Fibroblast of skin of abdomen (primary cell): ENCODE results near the gene SMG9.
"Not testable (repeated sequence)": the region's sequence is repeated elsewhere in the genome, so short reads cannot be mapped to it uniquely, and the experiment has no call there.

Experiments used
- DNase-seq: peaks from one replicate; pipeline ENCODE4 v3.0.0-alpha.2; 2013

The SMG9 gene

GRCh38 chr19:43688059-43688701, 66.6 kb downstream of the SMG9 start:
- no peak for DNase-seq

DNA sequence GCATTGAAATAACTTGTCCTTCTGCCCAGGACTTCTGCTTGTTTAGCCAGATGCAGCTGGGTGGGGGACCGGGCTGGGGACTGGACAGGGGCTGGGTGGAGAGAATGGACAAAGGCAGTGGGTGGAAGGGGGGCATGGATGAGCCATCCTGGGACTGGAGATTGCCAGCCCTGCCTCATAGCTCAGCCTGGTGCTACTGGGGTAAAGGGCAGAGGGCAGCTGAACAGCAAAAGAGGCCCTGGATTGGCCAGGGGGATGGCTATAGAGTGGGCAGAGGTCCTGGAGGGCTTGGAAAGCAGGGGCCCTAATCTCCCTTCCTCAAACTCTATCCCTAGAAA, 67.1 kb downstream of the SMG9 start:
- no peak for DNase-seq

GRCh38 chr19:43684326-43684725, 70.4 kb downstream of the SMG9 start:
- DNase-seq, result no peak

DNA sequence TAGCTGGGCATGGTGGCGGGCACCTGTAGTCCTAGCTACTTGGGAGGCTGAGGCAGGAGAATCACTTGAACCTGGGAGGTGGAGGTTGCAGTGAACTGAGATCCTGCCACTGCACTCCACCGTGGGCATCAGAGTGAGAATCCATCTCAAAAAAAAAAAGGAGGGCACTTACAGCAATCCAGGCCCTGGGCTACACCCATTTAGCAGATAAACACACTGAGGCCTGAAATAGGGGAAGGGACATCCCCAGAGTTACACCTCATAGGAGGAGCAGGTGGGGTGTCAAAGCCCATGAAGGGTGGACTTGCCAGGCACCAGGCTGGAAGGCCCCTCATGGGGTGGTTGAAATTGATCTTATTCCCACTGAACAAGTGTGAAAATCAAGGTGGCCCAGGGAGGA, 70.9 kb downstream of the SMG9 start:
- no peak for DNase-seq

DNA sequence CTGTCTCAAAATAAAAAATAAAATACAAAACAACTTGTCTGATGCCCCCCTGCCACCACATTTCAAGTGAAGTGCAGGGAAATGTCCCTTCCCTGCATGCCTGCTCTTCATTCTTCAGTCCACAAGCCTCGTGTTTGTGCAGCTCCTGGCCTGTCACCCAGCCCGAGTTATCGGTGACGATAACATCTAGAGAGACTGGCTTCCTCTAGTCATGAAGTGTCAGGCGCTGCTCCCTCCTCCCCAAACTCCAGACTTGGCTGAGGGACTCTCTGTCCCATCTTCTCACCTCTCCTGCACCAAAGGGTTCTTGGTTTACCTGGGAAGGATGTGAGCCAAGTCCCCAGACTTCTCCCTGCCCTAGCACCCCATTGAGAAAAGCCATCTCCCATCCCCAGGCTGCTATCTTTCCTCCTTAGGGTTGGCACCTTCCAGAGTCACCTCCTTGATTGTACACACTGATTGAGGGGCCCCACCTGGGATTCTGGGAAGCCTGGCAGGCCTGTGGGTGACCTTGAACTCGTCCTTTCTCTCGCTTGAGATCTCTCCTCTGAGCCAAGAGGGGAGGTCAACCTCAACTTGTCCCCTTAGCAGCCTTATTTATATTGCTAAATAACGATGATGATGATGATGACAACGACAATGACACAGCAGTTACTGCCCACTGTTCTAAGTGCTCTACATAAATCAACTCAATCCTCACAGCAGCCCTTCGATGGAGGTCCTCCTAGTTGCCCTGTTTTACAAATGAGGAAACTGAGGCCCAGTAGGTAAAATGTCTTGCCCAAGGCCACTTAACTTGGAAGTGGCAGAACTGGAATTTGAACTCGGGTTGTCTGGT, 71.7 kb downstream of the SMG9 start:
- no peak for DNase-seq

DNA sequence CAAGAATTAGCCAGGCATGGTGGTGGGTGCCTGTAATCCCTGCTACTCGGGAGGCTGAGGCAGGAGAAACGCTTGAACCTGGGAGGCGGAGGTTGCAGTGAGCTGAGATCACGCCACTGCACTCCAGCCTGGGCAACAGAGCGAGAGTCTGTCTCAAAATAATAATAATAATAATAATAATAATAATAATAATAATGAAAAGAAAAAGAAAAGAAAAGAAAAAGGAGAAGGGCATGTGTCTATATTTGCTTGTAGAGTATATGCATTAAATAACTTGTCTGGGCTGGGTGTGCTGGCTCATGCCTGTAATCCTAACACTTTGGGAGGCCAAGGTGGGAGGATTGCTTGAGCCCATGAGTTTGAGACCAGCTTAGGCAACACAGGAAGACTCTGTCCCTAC, 72.5 kb downstream of the SMG9 start:
- not testable (repeated sequence) for DNase-seq

GRCh38 chr19:43681821-43682220, 72.9 kb downstream of the SMG9 start:
- no peak for DNase-seq

GRCh38 chr19:43678512-43679261, 76.1 kb downstream of the SMG9 start:
- DNase-seq, result peak; percentile 35
